Prostate gland (tissue), 2 donors: Measurements from ENCODE around the gene EML3.

Experiments used
- CTCF ChIP-seq, 4 experiments: fragments of 200-600 bp in 2 of 4; fragments of 450-650 bp in 2 of 4; sonication (generic) in 2 of 4; IDR thresholded peaks; 1 replicate in 3 of 4; 2 replicates in 1 of 4; pipeline ENCODE4 v1.5.1; 2016 to 2019; ENCODE audit warnings: antibody characterized with exemption in 4 of 4, mild to moderate bottlenecking in 2 of 4, moderate library complexity in 2 of 4
- POLR2AphosphoS5 ChIP-seq: sonication (generic); formaldehyde crosslinking; IDR thresholded peaks from one replicate; pipeline ENCODE4 v1.6.1; 2017; ENCODE audit warnings: antibody characterized with exemption

- TF ChIP-seq CTCF (IDR thresholded peaks at IDR 0.05) (no peak), POLR2AphosphoS5 (no peak)
These were observed 35.0 kb upstream of the EML3 start for GRCh38 chr11:62647609-62648005.
